GM18526 (cell line): ENCODE results near the gene GATA3.

Experiments used
- POLR2A ChIP-seq: IDR thresholded peaks from 3 replicates; pipeline ENCODE4 v1.6.1; 2011; ENCODE audit not compliant: insufficient read length; ENCODE audit errors: extremely low read depth

The GATA3 gene

DNA sequence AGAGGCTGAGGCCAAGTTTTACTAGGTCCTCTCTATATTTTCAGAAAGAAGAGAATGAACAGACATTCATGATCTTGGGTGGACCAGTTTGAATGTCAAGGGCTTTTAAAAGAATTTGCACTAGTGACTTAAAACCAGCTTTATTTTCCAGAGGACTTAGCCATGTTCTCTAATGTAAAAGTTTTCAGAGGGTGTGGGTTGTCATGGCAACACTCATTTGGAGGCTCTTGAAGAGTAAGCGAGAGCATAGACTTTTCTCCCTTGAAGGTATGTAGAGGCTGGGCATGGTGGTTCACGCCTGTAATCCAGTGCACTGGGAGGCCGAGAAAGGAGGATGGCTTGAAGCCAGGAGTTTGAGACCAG lies 61.1 kb downstream of the GATA3 start:
- TF ChIP-seq POLR2A: no peak

DNA sequence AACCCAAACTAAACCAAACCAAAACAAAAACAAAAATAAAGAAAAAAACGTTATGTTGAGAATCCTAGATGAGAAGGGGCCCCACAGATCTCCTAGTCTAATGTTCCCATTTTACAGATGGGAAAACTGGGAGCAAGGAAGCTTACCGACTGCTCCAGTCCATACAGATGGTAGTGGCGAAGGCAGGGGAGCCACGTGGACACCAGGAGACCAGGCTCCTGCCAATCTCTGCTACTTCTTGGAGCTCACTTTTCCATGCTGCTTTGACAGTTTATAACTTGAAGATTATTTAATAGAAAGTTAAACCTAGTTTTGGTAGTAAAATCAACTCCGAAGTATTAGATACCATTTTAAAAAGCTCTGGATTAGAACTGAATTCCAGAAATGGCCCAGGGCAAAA lies 62.0 kb downstream of the GATA3 start:
- no peak for TF ChIP-seq POLR2A

DNA sequence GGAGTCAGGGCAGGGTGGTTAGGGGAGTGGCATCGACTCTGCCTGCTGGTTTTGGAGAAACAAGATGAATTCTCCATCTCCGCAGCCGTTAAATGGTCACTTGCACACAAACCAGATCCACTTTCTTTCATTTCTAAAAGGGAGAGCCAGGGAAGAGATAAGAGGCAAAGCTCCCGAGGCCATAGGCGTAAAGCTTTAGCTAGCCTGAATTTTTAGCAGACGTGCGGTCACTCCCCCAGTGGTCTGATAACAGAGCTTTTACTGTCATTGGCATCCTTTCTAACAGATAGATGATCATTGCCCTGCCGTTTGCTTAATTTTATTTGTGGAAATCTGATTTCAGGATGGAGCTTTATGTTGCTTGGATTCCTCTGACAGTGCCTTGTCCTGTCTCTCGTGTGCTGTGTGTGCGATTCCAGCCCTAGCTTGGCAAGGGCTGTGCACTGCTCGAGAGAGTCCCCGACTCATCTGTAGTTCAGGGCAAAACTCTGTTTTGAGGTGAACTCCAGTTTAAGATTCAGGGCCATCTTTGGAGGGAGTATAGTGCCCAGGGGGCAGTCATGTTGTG lies 62.5 kb downstream of the GATA3 start:
- TF ChIP-seq POLR2A: no peak

DNA sequence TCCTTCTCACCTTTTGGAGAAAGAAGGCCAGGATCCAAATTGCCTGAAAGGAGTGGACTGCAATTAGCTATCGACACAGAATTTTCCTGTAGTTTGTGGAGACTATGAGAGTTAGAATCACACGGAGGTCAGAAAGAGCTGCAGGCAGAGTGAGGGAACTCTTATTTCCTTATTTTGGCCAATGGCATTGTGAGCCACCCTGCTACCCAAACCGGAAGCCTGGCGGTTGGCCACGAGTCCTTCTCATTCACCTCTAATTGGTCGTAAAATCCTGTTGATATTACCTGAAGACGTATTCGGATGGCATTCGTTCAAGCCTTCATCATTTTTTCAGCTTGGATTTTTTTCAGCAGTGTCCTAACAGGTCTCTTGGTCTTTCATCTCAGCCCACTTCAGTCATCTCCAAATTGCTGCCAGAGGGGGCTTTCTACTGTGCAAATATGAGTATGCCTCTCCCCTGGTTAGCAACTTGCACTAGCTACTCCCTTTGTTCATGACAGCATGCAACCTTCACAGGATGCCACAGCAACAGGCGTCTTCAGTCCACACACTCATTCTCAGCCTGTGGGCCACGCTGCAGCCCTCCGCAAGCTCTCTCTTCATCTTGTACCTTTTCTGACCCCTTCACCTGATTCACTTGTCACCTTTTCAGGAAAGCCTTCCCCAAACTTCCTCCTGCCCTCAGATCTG lies 66.9 kb downstream of the GATA3 start:
- TF ChIP-seq POLR2A: no peak

DNA sequence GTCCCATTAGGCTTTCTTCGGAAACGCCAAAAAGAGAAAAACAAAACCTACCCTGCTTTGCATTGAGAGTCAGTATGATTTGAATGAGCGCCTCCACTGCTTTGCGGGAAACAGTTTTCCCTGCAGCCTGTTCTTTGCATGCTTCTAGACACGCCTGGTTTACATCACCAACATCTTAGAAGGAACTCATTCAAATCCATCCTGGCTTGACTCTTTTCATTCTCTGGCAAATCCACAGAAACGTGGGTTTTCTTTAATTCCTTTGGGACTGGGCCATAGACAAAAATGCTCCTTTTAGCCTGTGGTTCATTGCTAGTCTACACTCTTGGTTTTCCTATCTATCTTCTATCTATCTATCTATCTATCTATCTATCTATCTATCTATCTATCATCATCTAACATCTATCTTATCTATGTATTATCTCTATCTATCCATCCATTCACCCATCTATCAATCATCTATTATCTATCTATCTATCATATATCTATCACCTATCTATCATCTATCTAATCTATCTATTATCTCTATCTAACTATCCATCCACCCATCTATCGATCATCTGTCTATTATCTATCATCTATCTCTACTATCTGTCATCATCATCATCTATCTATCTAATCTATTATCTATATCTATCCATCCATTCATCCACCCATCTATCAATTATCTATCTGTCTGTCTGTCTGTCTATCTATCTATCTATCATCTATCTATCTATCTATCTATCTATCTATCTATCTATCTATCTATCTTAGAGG lies 68.3 kb downstream of the GATA3 start:
- no peak for TF ChIP-seq POLR2A

DNA sequence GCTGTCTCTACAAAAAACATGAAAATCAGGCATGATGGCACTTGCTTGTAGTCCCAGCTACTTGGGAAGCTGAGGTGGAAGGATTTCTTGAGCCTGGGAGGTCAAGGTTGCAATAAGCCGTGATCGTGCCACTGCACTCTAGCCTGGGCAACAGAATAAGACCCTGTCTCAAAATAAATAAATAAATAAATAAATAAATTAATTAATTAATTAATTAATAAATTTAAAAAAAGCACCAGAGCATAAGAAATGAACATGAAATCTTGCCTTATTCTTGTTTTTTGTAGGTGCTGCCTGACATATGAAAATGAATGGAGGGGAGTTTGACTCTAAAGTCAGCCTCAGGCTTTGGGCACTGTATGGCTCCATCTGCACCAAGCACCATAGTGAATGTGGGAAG lies 69.9 kb downstream of the GATA3 start:
- TF ChIP-seq POLR2A: no peak
